WTC11 (cell line): ENCODE results near the gene PLD3. TPM values are rescaled to one million over a fixed set of nuclear protein-coding genes. Genes with fewer than 3 reads are reported as not detected.

ENCODE experiments used
- ATAC-seq: fragments of 200-7000 bp; cut with Tn5 transposase; 2 replicates; pipeline ENCODE4 v1.10.0; 2021; ENCODE audit warnings: mild to moderate bottlenecking, moderate library complexity
- CTCF ChIA-PET: fragments of 300-600 bp; sonication (Branson Sonifier 250); formaldehyde crosslinking; loops from one replicate; lab custom pipeline; 2021; ENCODE audit warnings: antibody characterized with exemption; lab: Charles Lee
- POLR2A ChIA-PET: fragments of 350-600 bp; sonication (Branson Sonifier 250); formaldehyde crosslinking; loops from one replicate; lab custom pipeline; 2021; ENCODE audit warnings: antibody characterized with exemption; lab: Charles Lee
- DNase-seq: peaks from one replicate; pipeline ENCODE4 v3.0.0; 2021; ENCODE audit warnings: low spot score
- H3K27ac Mint-ChIP-seq: 2 replicates; pipeline ENCODE4 v1.8.0; 2021; ENCODE audit warnings: mixed read lengths
- H3K27me3 Mint-ChIP-seq: 2 replicates; pipeline ENCODE4 v1.8.0; 2021; ENCODE audit warnings: low read depth, mild to moderate bottlenecking, moderate library complexity, mixed read lengths
- H3K36me3 Mint-ChIP-seq: 2 replicates; pipeline ENCODE4 v1.8.0; 2021; ENCODE audit warnings: mixed read lengths
- H3K4me1 Mint-ChIP-seq: 2 replicates; pipeline ENCODE4 v1.8.0; 2022; ENCODE audit warnings: mixed read lengths
- H3K4me3 Mint-ChIP-seq: 2 replicates; pipeline ENCODE4 v1.8.0; 2021; ENCODE audit warnings: mild to moderate bottlenecking, moderate library complexity, mixed read lengths
- H3K9me3 Mint-ChIP-seq: 2 replicates; pipeline ENCODE4 v1.8.0; 2021; ENCODE audit warnings: mixed read lengths
- CREM ChIP-seq: sonication (generic); formaldehyde crosslinking; IDR thresholded peaks from 2 replicates; pipeline ENCODE4 v1.8.1; 2022; ENCODE audit warnings: mild to moderate bottlenecking, missing genetic modification reagents, moderate library complexity
- FOXJ3 ChIP-seq: sonication (generic); formaldehyde crosslinking; IDR thresholded peaks from 2 replicates; pipeline ENCODE4 v1.9.0; 2021; ENCODE audit warnings: missing genetic modification reagents, mild to moderate bottlenecking, borderline replicate concordance
- NR3C1 ChIP-seq: sonication (generic); formaldehyde crosslinking; conservative IDR thresholded peaks from 2 replicates; pipeline ENCODE4 v1.8.1; 2023; ENCODE audit warnings: low read depth, mild to moderate bottlenecking, missing genetic modification reagents
- ZBTB21 ChIP-seq: sonication (generic); formaldehyde crosslinking; IDR thresholded peaks from 2 replicates; pipeline ENCODE4 v1.8.1; 2023; ENCODE audit warnings: mild to moderate bottlenecking, missing genetic modification reagents, borderline replicate concordance
- total RNA-seq: library from RNA; stranded (reverse); gene quantifications from 3 replicates; pipeline ENCODE4 v1.2.3, GENCODE V29; 2021
- TF ChIP-seq, protein P1 (sequence below): sonication (generic); formaldehyde crosslinking; IDR thresholded peaks from 2 replicates; pipeline ENCODE4 v1.8.1; 2023; ENCODE audit warnings: mild to moderate bottlenecking, missing genetic modification reagents
- TF ChIP-seq, protein P2 (sequence below): sonication (generic); formaldehyde crosslinking; IDR thresholded peaks from 2 replicates; pipeline ENCODE4 v1.8.0; 2023; ENCODE audit warnings: missing genetic modification reagents, mild to moderate bottlenecking, borderline replicate concordance
- TF ChIP-seq, protein P3 (sequence below): sonication (generic); formaldehyde crosslinking; IDR thresholded peaks from 2 replicates; pipeline ENCODE4 v1.8.1; 2022; ENCODE audit warnings: mild to moderate bottlenecking, missing genetic modification reagents, moderate library complexity, borderline replicate concordance
- TF ChIP-seq, protein P4 (sequence below): fragments of 250-450 bp; sonication (Bioruptor Pico); conservative IDR thresholded peaks from 2 replicates; pipeline ENCODE4 v1.9.0; 2021; ENCODE audit warnings: mild to moderate bottlenecking
- TF ChIP-seq, protein P5 (sequence below): fragments of 250-450 bp; sonication (Bioruptor Pico); IDR thresholded peaks from 2 replicates; pipeline ENCODE4 v1.9.0; 2021; ENCODE audit warnings: mild to moderate bottlenecking
- TF ChIP-seq, protein P6 (sequence below): sonication (generic); formaldehyde crosslinking; IDR thresholded peaks from 2 replicates; pipeline ENCODE4 v1.8.0; 2023; ENCODE audit warnings: missing genetic modification reagents
- TF ChIP-seq, protein P7 (sequence below): sonication (generic); formaldehyde crosslinking; IDR thresholded peaks from 2 replicates; pipeline ENCODE4 v1.8.1; 2023; ENCODE audit warnings: mild to moderate bottlenecking, missing genetic modification reagents, borderline replicate concordance
- TF ChIP-seq, protein P8 (sequence below): sonication (generic); formaldehyde crosslinking; conservative IDR thresholded peaks from 2 replicates; pipeline ENCODE4 v1.8.1; 2023; ENCODE audit warnings: mild to moderate bottlenecking, low read depth, missing genetic modification reagents, moderate library complexity

The PLD3 gene
- total RNA-seq, 1 experiment from 2014 or later: 190 TPM

DNA sequence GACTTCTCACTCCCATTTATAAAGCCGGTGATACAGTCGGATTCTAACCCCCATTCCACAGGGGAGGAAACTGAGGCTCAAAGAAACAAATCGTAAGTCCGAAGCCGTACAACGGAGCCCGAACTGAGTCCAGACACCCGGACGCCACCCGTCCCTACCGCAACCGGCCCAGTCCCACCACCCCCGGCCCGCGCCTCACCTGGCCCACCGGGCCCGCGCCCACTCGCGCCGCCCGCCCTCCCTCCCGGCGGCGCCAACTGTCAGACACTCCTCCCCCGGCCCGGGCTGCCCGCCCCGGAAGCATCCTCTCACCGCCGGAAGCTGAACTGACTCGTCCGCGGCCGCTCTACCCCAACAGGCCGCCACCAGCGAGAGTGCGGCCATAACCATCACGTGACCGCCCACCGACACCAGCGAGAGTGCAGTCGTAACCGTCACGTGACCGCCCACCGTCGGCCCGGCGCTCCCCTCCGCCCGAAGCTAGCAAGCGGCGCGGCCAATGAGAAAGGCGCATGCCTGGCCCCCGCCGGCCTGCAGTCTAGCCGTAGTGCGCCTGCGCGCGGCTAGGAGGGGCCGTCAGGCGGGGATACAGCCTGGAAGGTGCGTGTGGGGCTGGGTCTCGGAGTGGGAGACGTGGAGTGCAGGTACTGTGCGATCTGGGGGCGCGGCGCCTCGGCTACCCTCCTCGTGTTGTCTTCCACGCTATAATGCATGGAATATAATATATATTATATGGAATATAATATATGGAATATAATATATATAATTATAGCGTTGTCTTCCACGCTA is at the start of gene PLD3, which contains the start of gene C19orf47 (continued):
- TF ChIP-seq, protein P1, sequence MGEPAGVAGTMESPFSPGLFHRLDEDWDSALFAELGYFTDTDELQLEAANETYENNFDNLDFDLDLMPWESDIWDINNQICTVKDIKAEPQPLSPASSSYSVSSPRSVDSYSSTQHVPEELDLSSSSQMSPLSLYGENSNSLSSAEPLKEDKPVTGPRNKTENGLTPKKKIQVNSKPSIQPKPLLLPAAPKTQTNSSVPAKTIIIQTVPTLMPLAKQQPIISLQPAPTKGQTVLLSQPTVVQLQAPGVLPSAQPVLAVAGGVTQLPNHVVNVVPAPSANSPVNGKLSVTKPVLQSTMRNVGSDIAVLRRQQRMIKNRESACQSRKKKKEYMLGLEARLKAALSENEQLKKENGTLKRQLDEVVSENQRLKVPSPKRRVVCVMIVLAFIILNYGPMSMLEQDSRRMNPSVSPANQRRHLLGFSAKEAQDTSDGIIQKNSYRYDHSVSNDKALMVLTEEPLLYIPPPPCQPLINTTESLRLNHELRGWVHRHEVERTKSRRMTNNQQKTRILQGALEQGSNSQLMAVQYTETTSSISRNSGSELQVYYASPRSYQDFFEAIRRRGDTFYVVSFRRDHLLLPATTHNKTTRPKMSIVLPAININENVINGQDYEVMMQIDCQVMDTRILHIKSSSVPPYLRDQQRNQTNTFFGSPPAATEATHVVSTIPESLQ: no peak
- TF ChIP-seq, protein P2, sequence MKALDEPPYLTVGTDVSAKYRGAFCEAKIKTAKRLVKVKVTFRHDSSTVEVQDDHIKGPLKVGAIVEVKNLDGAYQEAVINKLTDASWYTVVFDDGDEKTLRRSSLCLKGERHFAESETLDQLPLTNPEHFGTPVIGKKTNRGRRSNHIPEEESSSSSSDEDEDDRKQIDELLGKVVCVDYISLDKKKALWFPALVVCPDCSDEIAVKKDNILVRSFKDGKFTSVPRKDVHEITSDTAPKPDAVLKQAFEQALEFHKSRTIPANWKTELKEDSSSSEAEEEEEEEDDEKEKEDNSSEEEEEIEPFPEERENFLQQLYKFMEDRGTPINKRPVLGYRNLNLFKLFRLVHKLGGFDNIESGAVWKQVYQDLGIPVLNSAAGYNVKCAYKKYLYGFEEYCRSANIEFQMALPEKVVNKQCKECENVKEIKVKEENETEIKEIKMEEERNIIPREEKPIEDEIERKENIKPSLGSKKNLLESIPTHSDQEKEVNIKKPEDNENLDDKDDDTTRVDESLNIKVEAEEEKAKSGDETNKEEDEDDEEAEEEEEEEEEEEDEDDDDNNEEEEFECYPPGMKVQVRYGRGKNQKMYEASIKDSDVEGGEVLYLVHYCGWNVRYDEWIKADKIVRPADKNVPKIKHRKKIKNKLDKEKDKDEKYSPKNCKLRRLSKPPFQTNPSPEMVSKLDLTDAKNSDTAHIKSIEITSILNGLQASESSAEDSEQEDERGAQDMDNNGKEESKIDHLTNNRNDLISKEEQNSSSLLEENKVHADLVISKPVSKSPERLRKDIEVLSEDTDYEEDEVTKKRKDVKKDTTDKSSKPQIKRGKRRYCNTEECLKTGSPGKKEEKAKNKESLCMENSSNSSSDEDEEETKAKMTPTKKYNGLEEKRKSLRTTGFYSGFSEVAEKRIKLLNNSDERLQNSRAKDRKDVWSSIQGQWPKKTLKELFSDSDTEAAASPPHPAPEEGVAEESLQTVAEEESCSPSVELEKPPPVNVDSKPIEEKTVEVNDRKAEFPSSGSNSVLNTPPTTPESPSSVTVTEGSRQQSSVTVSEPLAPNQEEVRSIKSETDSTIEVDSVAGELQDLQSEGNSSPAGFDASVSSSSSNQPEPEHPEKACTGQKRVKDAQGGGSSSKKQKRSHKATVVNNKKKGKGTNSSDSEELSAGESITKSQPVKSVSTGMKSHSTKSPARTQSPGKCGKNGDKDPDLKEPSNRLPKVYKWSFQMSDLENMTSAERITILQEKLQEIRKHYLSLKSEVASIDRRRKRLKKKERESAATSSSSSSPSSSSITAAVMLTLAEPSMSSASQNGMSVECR (CRISPR knock-in tag): peak; percentile 86; the same call in 1 of the 2 replicates
- TF ChIP-seq FOXJ3 (CRISPR knock-in tag) (no peak), CREM (CRISPR knock-in tag) (peak; percentile 80)
- TF ChIP-seq, protein P3, sequence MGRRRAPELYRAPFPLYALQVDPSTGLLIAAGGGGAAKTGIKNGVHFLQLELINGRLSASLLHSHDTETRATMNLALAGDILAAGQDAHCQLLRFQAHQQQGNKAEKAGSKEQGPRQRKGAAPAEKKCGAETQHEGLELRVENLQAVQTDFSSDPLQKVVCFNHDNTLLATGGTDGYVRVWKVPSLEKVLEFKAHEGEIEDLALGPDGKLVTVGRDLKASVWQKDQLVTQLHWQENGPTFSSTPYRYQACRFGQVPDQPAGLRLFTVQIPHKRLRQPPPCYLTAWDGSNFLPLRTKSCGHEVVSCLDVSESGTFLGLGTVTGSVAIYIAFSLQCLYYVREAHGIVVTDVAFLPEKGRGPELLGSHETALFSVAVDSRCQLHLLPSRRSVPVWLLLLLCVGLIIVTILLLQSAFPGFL: no peak
- TF ChIP-seq, protein P4, sequence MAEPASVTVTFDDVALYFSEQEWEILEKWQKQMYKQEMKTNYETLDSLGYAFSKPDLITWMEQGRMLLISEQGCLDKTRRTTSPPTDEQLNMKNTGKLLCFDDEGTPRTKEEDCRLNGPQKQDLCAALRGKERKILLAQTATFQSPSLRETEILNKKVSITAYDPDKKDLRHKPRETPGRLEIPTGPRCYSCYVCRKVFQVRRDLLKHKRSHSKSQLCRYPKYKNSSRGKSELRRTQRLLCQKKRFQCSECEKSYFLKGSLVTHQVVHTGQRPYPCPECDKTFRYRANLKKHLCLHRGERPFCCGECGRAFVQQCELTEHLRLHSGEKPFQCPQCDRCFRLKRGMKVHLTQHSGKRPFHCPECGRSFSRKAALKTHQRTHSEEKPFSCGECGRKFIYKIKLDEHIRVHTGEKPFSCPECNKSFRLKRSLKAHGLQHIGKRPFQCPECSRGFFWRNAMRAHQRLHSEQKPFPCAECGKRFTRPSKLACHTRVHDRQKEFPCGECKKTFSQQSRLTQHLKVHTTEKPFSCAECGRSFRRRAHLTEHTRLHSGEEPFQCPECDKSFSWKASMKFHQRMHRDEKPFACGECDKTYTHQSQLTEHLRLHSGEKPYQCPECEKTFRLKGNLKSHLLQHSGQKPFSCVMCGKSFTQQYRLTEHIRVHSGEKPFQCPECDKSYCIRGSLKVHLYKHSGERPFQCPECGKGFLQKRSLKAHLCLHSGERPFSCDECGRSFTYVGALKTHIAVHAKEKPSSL (CRISPR knock-in tag): no peak
- TF ChIP-seq, protein P5, sequence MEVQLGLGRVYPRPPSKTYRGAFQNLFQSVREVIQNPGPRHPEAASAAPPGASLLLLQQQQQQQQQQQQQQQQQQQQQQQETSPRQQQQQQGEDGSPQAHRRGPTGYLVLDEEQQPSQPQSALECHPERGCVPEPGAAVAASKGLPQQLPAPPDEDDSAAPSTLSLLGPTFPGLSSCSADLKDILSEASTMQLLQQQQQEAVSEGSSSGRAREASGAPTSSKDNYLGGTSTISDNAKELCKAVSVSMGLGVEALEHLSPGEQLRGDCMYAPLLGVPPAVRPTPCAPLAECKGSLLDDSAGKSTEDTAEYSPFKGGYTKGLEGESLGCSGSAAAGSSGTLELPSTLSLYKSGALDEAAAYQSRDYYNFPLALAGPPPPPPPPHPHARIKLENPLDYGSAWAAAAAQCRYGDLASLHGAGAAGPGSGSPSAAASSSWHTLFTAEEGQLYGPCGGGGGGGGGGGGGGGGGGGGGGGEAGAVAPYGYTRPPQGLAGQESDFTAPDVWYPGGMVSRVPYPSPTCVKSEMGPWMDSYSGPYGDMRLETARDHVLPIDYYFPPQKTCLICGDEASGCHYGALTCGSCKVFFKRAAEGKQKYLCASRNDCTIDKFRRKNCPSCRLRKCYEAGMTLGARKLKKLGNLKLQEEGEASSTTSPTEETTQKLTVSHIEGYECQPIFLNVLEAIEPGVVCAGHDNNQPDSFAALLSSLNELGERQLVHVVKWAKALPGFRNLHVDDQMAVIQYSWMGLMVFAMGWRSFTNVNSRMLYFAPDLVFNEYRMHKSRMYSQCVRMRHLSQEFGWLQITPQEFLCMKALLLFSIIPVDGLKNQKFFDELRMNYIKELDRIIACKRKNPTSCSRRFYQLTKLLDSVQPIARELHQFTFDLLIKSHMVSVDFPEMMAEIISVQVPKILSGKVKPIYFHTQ (CRISPR knock-in tag): no peak
- TF ChIP-seq, protein P6, sequence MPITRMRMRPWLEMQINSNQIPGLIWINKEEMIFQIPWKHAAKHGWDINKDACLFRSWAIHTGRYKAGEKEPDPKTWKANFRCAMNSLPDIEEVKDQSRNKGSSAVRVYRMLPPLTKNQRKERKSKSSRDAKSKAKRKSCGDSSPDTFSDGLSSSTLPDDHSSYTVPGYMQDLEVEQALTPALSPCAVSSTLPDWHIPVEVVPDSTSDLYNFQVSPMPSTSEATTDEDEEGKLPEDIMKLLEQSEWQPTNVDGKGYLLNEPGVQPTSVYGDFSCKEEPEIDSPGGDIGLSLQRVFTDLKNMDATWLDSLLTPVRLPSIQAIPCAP: no peak

DNA sequence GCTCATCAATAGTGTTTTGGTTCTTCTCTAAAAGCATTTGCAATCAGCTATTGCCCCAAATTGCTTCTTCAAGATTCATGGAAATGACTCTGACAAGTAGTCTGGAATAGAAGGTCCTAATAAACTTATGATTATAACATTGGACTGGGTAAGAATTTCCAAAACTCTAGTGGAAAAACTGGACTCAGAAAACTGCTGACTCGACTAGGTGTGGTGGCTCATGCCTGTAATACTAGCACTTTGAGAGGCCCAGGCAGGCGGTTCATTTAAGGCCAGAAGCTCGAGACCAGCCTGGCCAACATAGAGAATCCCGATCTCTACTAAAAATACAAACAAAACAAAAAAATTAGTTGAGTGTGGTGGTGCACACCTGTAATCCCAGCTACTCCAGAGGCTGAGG is 47.8 kb upstream of the PLD3 start:
- no peak overlapping the region for H3K27ac Mint-ChIP-seq
- H3K9me3 Mint-ChIP-seq: no peaks in the 10 kb centered on the region
- H3K36me3 Mint-ChIP-seq: no peaks in the 10 kb centered on the region
- H3K4me3 Mint-ChIP-seq: no peak overlapping the region
- ChIA-PET CTCF (no interaction called here), POLR2A (no interaction called here)
- no peak for ATAC-seq
- H3K27me3 Mint-ChIP-seq: no peaks in the 10 kb centered on the region
- peak; percentile 0 for DNase-seq
- peaks cover 12% of the 10 kb centered on the region for H3K4me1 Mint-ChIP-seq
- TF ChIP-seq, protein P7, sequence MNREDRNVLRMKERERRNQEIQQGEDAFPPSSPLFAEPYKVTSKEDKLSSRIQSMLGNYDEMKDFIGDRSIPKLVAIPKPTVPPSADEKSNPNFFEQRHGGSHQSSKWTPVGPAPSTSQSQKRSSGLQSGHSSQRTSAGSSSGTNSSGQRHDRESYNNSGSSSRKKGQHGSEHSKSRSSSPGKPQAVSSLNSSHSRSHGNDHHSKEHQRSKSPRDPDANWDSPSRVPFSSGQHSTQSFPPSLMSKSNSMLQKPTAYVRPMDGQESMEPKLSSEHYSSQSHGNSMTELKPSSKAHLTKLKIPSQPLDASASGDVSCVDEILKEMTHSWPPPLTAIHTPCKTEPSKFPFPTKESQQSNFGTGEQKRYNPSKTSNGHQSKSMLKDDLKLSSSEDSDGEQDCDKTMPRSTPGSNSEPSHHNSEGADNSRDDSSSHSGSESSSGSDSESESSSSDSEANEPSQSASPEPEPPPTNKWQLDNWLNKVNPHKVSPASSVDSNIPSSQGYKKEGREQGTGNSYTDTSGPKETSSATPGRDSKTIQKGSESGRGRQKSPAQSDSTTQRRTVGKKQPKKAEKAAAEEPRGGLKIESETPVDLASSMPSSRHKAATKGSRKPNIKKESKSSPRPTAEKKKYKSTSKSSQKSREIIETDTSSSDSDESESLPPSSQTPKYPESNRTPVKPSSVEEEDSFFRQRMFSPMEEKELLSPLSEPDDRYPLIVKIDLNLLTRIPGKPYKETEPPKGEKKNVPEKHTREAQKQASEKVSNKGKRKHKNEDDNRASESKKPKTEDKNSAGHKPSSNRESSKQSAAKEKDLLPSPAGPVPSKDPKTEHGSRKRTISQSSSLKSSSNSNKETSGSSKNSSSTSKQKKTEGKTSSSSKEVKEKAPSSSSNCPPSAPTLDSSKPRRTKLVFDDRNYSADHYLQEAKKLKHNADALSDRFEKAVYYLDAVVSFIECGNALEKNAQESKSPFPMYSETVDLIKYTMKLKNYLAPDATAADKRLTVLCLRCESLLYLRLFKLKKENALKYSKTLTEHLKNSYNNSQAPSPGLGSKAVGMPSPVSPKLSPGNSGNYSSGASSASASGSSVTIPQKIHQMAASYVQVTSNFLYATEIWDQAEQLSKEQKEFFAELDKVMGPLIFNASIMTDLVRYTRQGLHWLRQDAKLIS (CRISPR knock-in tag): no peak
- TF ChIP-seq NR3C1 (no peak), ZBTB21 (CRISPR knock-in tag) (no peak), CREM (CRISPR knock-in tag) (no peak)
- TF ChIP-seq, protein P8, sequence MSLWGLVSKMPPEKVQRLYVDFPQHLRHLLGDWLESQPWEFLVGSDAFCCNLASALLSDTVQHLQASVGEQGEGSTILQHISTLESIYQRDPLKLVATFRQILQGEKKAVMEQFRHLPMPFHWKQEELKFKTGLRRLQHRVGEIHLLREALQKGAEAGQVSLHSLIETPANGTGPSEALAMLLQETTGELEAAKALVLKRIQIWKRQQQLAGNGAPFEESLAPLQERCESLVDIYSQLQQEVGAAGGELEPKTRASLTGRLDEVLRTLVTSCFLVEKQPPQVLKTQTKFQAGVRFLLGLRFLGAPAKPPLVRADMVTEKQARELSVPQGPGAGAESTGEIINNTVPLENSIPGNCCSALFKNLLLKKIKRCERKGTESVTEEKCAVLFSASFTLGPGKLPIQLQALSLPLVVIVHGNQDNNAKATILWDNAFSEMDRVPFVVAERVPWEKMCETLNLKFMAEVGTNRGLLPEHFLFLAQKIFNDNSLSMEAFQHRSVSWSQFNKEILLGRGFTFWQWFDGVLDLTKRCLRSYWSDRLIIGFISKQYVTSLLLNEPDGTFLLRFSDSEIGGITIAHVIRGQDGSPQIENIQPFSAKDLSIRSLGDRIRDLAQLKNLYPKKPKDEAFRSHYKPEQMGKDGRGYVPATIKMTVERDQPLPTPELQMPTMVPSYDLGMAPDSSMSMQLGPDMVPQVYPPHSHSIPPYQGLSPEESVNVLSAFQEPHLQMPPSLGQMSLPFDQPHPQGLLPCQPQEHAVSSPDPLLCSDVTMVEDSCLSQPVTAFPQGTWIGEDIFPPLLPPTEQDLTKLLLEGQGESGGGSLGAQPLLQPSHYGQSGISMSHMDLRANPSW (CRISPR knock-in tag): no peak
